Measurements from ENCODE around the gene RAB3GAP2. TPM values are rescaled to one million over a fixed set of nuclear protein-coding genes. Genes with fewer than 3 reads are reported as not detected.
"Not testable (repeated sequence)": the region's sequence is repeated elsewhere in the genome, so short reads cannot be mapped to it uniquely, and the experiment has no call there.

The RAB3GAP2 gene
- total RNA-seq, 4 donors from 2014 or later: 13.8 to 28.0 (median 20.4) TPM

- intact Hi-C loops (cut with DNase I): no loop called here
- H3K4me1 ChIP-seq: peaks cover 0 to 24% (median 5%) of the 10 kb centered on the region in 3 donors
- WGBS, 2 donors: 86 to 90% methylated on average over 3 of the region's 3 CpGs
- H3K4me3 ChIP-seq: no peak overlapping the region
- no peak for DNase-seq
- no peak overlapping the region for H3K27ac ChIP-seq
- H3K27me3 ChIP-seq: no peaks in the 10 kb centered on the region
- H3K9me3 ChIP-seq: no peaks in the 10 kb centered on the region
- peaks cover 0 to 28% (median 0%) of the 10 kb centered on the region in 3 donors for H3K36me3 ChIP-seq
- no peak for TF ChIP-seq POLR2A (IDR thresholded peaks at IDR 0.05)
- no peak for TF ChIP-seq CTCF (IDR thresholded peaks at IDR 0.05)
Measured at GRCh38 chr1:220222939-220223338, 49.3 kb downstream of the RAB3GAP2 start.

DNA sequence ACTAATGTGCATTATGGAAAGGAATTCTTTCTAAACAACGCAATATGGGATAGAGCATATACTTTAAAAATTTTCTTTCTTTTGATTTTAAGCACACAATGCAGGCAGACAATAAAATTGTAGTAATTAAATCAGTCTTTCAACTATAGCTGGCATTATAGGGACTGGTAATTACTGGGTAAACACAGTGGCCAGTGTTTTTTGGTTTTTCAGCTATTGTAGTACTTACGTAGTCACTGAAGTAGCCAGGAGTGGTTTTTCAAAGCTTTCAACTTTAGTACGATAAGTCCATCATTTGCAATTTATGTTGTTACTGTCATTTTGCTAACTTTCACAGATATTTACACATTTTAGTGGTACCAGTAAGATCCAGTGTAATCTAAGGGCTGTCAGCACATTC lies 50.6 kb downstream of the RAB3GAP2 start:
- Histone ChIP-seq H3K36me3 (peaks cover 0 to 16% (median 0%) of the 10 kb centered on the region in 3 donors), H3K4me3 (no peak overlapping the region), H3K9me3 (no peaks in the 10 kb centered on the region), H3K27ac (no peak overlapping the region), H3K27me3 (no peaks in the 10 kb centered on the region), H3K4me1 (peaks cover 0 to 22% (median 5%) of the 10 kb centered on the region in 3 donors)
- WGBS, 2 donors: 91 to 97% methylated on average over 3 of the region's 3 CpGs
- DNase-seq: no peak
- intact Hi-C loops (cut with DNase I): no loop called here
- no peak for TF ChIP-seq CTCF (IDR thresholded peaks at IDR 0.05)
- TF ChIP-seq POLR2A (IDR thresholded peaks at IDR 0.05): no peak

- no peaks in the 10 kb centered on the region for H3K27me3 ChIP-seq
- WGBS, 2 donors: 80 to 86% methylated on average over 1 of the region's 1 CpG
- H3K4me1 ChIP-seq: peaks cover 0 to 20% (median 5%) of the 10 kb centered on the region in 3 donors
- no peak for TF ChIP-seq CTCF (IDR thresholded peaks at IDR 0.05)
- no peak for TF ChIP-seq POLR2A (IDR thresholded peaks at IDR 0.05)
- no peak overlapping the region for H3K4me3 ChIP-seq
- H3K9me3 ChIP-seq: no peaks in the 10 kb centered on the region
- peaks cover 0 to 14% (median 0%) of the 10 kb centered on the region in 3 donors for H3K36me3 ChIP-seq
- no peak for DNase-seq
- intact Hi-C loops (cut with DNase I): no loop called here
- no peak overlapping the region for H3K27ac ChIP-seq
Measured at GRCh38 chr1:220221269-220221668, 51.0 kb downstream of the RAB3GAP2 start.

DNA sequence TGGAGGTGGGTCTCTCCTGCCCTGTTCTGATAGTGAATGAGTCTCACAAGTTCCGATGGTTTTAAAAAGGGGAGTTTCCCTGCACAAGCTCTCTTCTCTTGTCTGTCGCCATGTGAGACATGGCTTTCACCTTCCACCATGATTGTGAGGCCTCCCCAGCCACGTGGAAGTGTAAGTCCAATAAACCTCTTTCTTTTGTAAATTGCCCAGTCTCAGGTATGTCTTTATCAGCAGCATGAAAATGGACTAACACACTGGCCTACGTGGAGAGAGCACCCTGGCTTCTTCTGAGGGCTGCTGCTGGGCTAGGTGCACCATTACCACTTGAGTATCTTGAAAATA lies 51.6 kb downstream of the RAB3GAP2 start:
- H3K27me3 ChIP-seq; H3K27ac ChIP-seq; DNase-seq; H3K9me3 ChIP-seq; H3K4me3 ChIP-seq; intact Hi-C loops (cut with DNase I): not testable (repeated sequence)
- Histone ChIP-seq H3K36me3 (peaks cover 0 to 14% (median 0%) of the 10 kb centered on the region in 3 donors), H3K4me1 (peaks cover 0 to 20% (median 5%) of the 10 kb centered on the region in 3 donors)
- WGBS, 2 donors: 75 to 86% methylated on average over 3 to 4 of the region's 4 CpGs

DNA sequence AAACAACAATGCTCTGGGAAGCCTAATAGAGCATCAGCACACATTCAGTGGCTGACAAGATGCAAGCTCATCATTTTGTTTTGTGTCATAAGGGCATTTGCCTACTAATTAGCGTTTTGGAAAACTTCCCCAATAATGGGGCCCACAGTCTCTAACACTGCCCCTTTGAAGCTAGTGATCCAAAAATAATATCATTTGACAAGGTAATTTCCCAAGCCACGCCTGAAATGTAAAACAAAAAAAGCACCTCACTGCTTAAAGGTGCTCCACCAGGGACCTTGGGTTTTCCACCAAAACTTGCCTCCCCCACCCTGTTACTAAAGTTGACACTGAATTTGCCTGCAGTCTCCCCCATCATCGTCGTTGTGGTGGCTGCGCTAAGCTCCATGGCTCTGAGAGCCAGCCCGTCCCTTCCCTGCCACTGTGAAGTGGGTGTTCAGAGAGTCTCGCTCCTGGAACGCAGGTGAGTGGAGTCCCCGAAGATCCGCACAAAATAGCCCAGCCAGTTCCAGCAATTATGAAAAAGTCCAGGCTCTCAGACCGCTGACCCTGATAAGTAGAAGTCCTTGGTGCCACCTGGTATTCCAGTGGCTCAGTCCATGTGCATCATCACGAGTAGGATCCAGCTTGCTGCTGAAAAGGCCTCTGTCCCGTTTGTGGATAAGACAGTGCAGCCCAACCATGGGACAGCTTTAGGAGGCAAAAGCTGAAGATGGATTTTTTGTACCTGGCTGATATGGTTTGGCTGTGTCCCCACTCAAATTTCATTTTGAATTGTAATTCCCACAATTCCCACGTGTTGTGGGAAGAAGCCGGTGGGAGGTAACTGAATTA lies 52.2 kb downstream of the RAB3GAP2 start:
- no peak overlapping the region for H3K27ac ChIP-seq
- no peak overlapping the region for H3K4me3 ChIP-seq
- WGBS, 2 donors: 73 to 75% methylated on average over 10 to 15 of the region's 15 CpGs
- TF ChIP-seq CTCF (IDR thresholded peaks at IDR 0.05) (no peak), POLR2A (IDR thresholded peaks at IDR 0.05) (no peak)
- peaks cover 0 to 15% (median 5%) of the 10 kb centered on the region in 3 donors for H3K4me1 ChIP-seq
- no peaks in the 10 kb centered on the region for H3K27me3 ChIP-seq
- DNase-seq: no peak
- intact Hi-C loops (cut with DNase I): no loop called here
- H3K36me3 ChIP-seq: peaks cover 0 to 11% (median 0%) of the 10 kb centered on the region in 3 donors
- no peaks in the 10 kb centered on the region for H3K9me3 ChIP-seq

All from esophagus squamous epithelium (tissue), 5 donors.